HEK293 (cell line): ENCODE data around the gene SELENOI.

Source experiments
- CTCF ChIA-PET: fragments of 350-600 bp; formaldehyde crosslinking; extraction: SDS; loops from one replicate; lab custom pipeline; 2021; ENCODE audit warnings: antibody characterized with exemption; lab: Yijun Ruan, JAX
- POLR2A ChIA-PET: fragments of 300-600 bp; formaldehyde crosslinking; extraction: SDS; loops from one replicate; lab custom pipeline; 2020; ENCODE audit warnings: antibody characterized with exemption, inconsistent platforms; lab: Yijun Ruan, JAX
- H3K27ac ChIP-seq: fragments of 200-500 bp; sonication (Bioruptor generic); 2 replicates; pipeline ENCODE4 v1.5.1; 2014; ENCODE audit warnings: low read depth, low read length, control low read depth, inconsistent platforms; ENCODE audit errors: extremely low read depth
- H3K36me3 ChIP-seq, 2 experiments: fragments of 200-500 bp in 1 of 2; sonication (Bioruptor generic) in 1 of 2; 1 replicate in 1 of 2; 2 replicates in 1 of 2; pipeline ENCODE4 v1.5.1; 2014 to 2017; ENCODE audit warnings: inconsistent platforms in 2 of 2, low read length in 2 of 2; ENCODE audit not compliant: control insufficient read depth in 2 of 2, insufficient read depth in 1 of 2
- H3K4me1 ChIP-seq: fragments of 200-500 bp; sonication (Bioruptor generic); 2 replicates; pipeline ENCODE4 v1.5.1; 2014; ENCODE audit warnings: mild to moderate bottlenecking, low read length, inconsistent platforms; ENCODE audit not compliant: control insufficient read depth, insufficient read depth
- H3K4me3 ChIP-seq: 2 replicates; pipeline ENCODE4 v1.5.1; 2011; ENCODE audit warnings: low read depth, mild to moderate bottlenecking, control low read depth, low read length, moderate library complexity
- H3K9me3 ChIP-seq: fragments of 200-500 bp; sonication (Bioruptor generic); 2 replicates; pipeline ENCODE4 v1.5.1; 2014; ENCODE audit warnings: low read depth, low read length, inconsistent platforms; ENCODE audit not compliant: control insufficient read depth, insufficient read depth
- GLI4 ChIP-seq: fragments of 450-650 bp; formaldehyde crosslinking; IDR thresholded peaks from 2 replicates; pipeline ENCODE4 v1.5.1; 2016; ENCODE audit warnings: missing biosample characterization, missing genetic modification characterization
- KLF16 ChIP-seq: fragments of 450-650 bp; formaldehyde crosslinking; IDR thresholded peaks from 2 replicates; pipeline ENCODE4 v1.5.1; 2017; ENCODE audit warnings: missing biosample characterization, missing genetic modification characterization
- KLF9 ChIP-seq: fragments of 450-650 bp; formaldehyde crosslinking; IDR thresholded peaks from 2 replicates; pipeline ENCODE4 v1.5.1; 2016; ENCODE audit warnings: missing biosample characterization, missing genetic modification characterization, low read depth
- OVOL3 ChIP-seq: fragments of 450-650 bp; formaldehyde crosslinking; IDR thresholded peaks from 2 replicates; pipeline ENCODE4 v1.5.1; 2016; ENCODE audit warnings: missing biosample characterization, missing genetic modification characterization
- PRDM6 ChIP-seq: fragments of 450-650 bp; formaldehyde crosslinking; IDR thresholded peaks from 2 replicates; pipeline ENCODE4 v1.5.1; 2017; ENCODE audit warnings: missing biosample characterization, missing genetic modification characterization
- REPIN1 ChIP-seq: fragments of 450-650 bp; formaldehyde crosslinking; IDR thresholded peaks from 2 replicates; pipeline ENCODE4 v1.5.1; 2017; ENCODE audit warnings: missing biosample characterization, missing genetic modification characterization, low read depth
- TSHZ1 ChIP-seq: fragments of 450-650 bp; formaldehyde crosslinking; IDR thresholded peaks from 2 replicates; pipeline ENCODE4 v1.5.1; 2016; ENCODE audit warnings: missing biosample characterization, missing genetic modification characterization, borderline replicate concordance
- YY2 ChIP-seq: fragments of 450-650 bp; formaldehyde crosslinking; IDR thresholded peaks from 2 replicates; pipeline ENCODE4 v1.5.1; 2016; ENCODE audit warnings: missing biosample characterization, missing genetic modification characterization
- ZBTB20 ChIP-seq: fragments of 450-650 bp; formaldehyde crosslinking; IDR thresholded peaks from 2 replicates; pipeline ENCODE4 v1.5.1; 2016; ENCODE audit warnings: missing biosample characterization, missing genetic modification characterization
- ZNF10 ChIP-seq: fragments of 450-650 bp; formaldehyde crosslinking; IDR thresholded peaks from 2 replicates; pipeline ENCODE4 v1.5.1; 2017; ENCODE audit warnings: missing biosample characterization, missing genetic modification characterization
- ZNF157 ChIP-seq: fragments of 450-650 bp; formaldehyde crosslinking; IDR thresholded peaks from 2 replicates; pipeline ENCODE4 v1.5.1; 2016; ENCODE audit warnings: missing biosample characterization, missing genetic modification characterization
- ZNF221 ChIP-seq: fragments of 450-650 bp; formaldehyde crosslinking; IDR thresholded peaks from 2 replicates; pipeline ENCODE4 v1.5.1; 2017; ENCODE audit warnings: missing biosample characterization, missing genetic modification characterization, borderline replicate concordance
- ZNF311 ChIP-seq: fragments of 450-650 bp; formaldehyde crosslinking; IDR thresholded peaks from 2 replicates; pipeline ENCODE4 v1.5.1; 2017; ENCODE audit warnings: missing biosample characterization, missing genetic modification characterization, borderline replicate concordance
- ZNF426 ChIP-seq: fragments of 450-650 bp; formaldehyde crosslinking; IDR thresholded peaks from 2 replicates; pipeline ENCODE4 v1.5.1; 2017; ENCODE audit warnings: missing biosample characterization, missing genetic modification characterization, mild to moderate bottlenecking, inconsistent platforms, moderate library complexity
- ZNF433 ChIP-seq: fragments of 450-650 bp; formaldehyde crosslinking; IDR thresholded peaks from 2 replicates; pipeline ENCODE4 v1.5.1; 2016; ENCODE audit warnings: missing biosample characterization, missing genetic modification characterization, low read depth
- ZNF548 ChIP-seq: fragments of 450-650 bp; formaldehyde crosslinking; IDR thresholded peaks from 2 replicates; pipeline ENCODE4 v1.5.1; 2016; ENCODE audit warnings: missing biosample characterization, missing genetic modification characterization
- ZNF561 ChIP-seq: fragments of 450-650 bp; IDR thresholded peaks from 2 replicates; pipeline ENCODE4 v1.5.1; 2018; ENCODE audit warnings: missing biosample characterization, missing genetic modification characterization, borderline replicate concordance
- ZNF600 ChIP-seq: fragments of 450-650 bp; formaldehyde crosslinking; IDR thresholded peaks from 2 replicates; pipeline ENCODE4 v1.5.1; 2016; ENCODE audit warnings: missing biosample characterization, missing genetic modification characterization
- ZNF621 ChIP-seq: fragments of 450-650 bp; formaldehyde crosslinking; IDR thresholded peaks from 2 replicates; pipeline ENCODE4 v1.5.1; 2017; ENCODE audit warnings: missing biosample characterization, missing genetic modification characterization
- ZNF660 ChIP-seq: fragments of 450-650 bp; IDR thresholded peaks from 2 replicates; pipeline ENCODE4 v1.5.1; 2018; ENCODE audit warnings: missing biosample characterization, mild to moderate bottlenecking, missing genetic modification characterization
- ZNF704 ChIP-seq: fragments of 450-650 bp; formaldehyde crosslinking; IDR thresholded peaks from 2 replicates; pipeline ENCODE4 v1.5.1; 2016; ENCODE audit warnings: missing biosample characterization, missing genetic modification characterization
- ZNF76 ChIP-seq: fragments of 450-650 bp; formaldehyde crosslinking; IDR thresholded peaks from 2 replicates; pipeline ENCODE4; 2016; ENCODE audit warnings: low read depth, missing biosample characterization, missing genetic modification characterization, borderline replicate concordance
- ZNF777 ChIP-seq: fragments of 450-650 bp; formaldehyde crosslinking; IDR thresholded peaks from 2 replicates; pipeline ENCODE4 v1.5.1; 2017; ENCODE audit warnings: missing biosample characterization, missing genetic modification characterization, borderline replicate concordance
- ZNF791 ChIP-seq: fragments of 450-650 bp; formaldehyde crosslinking; IDR thresholded peaks from 2 replicates; pipeline ENCODE4 v1.5.1; 2016; ENCODE audit warnings: missing biosample characterization, missing genetic modification characterization
- ZSCAN5A ChIP-seq: fragments of 450-650 bp; formaldehyde crosslinking; IDR thresholded peaks from 2 replicates; pipeline ENCODE4 v1.5.1; 2016; ENCODE audit warnings: missing biosample characterization, missing genetic modification characterization

SELENOI gene

GRCh38 chr2:26428846-26429245, 82.9 kb downstream of the SELENOI start:
- Histone ChIP-seq H3K36me3 (no peaks in the 10 kb centered on the region), H3K27ac (no peak overlapping the region), H3K9me3 (no peaks in the 10 kb centered on the region), H3K4me3 (no peak overlapping the region), H3K4me1 (peaks cover 6% of the 10 kb centered on the region)
- ChIA-PET CTCF (no interaction called here), POLR2A (no interaction called here)
- TF ChIP-seq ZNF777 (tag by site-specific recombination) (no peak), ZNF311 (no peak), ZNF660 (tag by site-specific recombination) (no peak), ZNF221 (tag by site-specific recombination) (no peak), OVOL3 (tag by site-specific recombination) (no peak), REPIN1 (no peak), KLF9 (no peak), GLI4 (no peak), KLF16 (no peak), ZNF621 (no peak), ZNF76 (tag by site-specific recombination) (no peak)

GRCh38 chr2:26429779-26430578, 84.0 kb downstream of the SELENOI start:
- Histone ChIP-seq H3K4me3 (no peak overlapping the region), H3K27ac (no peak overlapping the region), H3K36me3 (no peaks in the 10 kb centered on the region), H3K9me3 (no peaks in the 10 kb centered on the region), H3K4me1 (peaks cover 6% of the 10 kb centered on the region)
- CTCF ChIA-PET = interaction anchor here (0.6 kb wide), 2 partner anchors 12 to 345 kb away, joined by 3 to 4 read pairs; no protein-coding TSS in a partner anchor
- TF ChIP-seq ZBTB20 (tag by site-specific recombination) = peak; percentile 73
- TF ChIP-seq ZNF426 (tag by site-specific recombination) = no peak
- no peak for TF ChIP-seq ZNF433 (tag by site-specific recombination)
- TF ChIP-seq ZNF157 = no peak
- TF ChIP-seq PRDM6 (tag by site-specific recombination) = 0 out of 2 replicates have a peak, but pooled peaks have one; percentile 22
- TF ChIP-seq TSHZ1 (tag by site-specific recombination) = no peak
- TF ChIP-seq ZNF791 (tag by site-specific recombination) = no peak
- no peak for TF ChIP-seq ZNF548 (tag by site-specific recombination)
- TF ChIP-seq ZSCAN5A (tag by site-specific recombination) = no peak
- no peak for TF ChIP-seq ZNF561 (tag by site-specific recombination)
- TF ChIP-seq YY2 = no peak
- no peak for TF ChIP-seq ZNF704 (tag by site-specific recombination)
- no peak for TF ChIP-seq ZNF600 (tag by site-specific recombination)
- no peak for TF ChIP-seq ZNF10
- POLR2A ChIA-PET = interaction anchor here (0.6 kb wide), 1 partner anchor 186 kb away, joined by 3 read pairs; no protein-coding TSS in a partner anchor
